ENCODE results near the gene CDK5R1.
"Not testable (repeated sequence)": the region's sequence is repeated elsewhere in the genome, so short reads cannot be mapped to it uniquely, and the experiment has no call there.

The CDK5R1 gene

DNA sequence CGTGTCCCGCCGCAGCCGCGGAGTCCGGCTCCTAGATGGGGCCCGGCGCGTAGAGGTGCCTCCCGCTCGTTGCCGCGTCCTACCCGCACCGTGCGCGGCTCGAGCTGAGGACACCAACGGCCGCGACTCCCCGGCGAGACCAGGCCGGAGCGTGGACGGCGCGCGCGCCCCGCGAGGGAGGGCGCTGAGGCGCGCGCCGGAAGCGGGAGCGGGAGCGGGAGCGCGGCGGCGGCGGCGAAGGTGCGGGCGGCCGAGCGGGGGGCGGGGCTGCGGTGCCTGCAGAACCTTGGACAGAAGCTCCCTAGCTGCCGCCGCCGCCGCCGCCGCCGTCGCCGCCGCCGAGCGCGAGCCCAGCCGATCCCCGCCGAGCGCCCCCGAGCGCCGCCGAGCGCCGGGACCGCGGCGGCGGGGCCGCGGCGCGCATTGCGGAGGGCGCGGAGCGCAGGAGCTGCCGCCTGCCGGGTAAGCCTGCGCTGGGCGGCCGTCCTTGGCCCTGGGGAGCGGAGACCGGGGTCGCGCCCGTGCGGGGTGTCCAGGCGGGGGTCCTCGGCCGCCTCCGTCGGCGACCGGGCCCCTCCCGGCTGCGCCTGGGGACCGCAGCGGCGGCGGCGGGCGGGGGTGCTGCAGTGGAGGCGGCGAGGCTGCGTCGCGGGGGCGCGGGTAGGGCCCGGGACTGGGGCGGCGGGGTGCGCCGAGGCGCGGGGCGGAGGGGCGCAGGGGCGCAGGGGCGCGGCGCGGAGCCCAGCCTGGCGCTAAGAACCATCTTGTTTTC is at the start of gene CDK5R1:
Gene CDK5R1, plus strand, starts transcription at position 293 of the 772 bp plus-strand sequence. CDS start 628 bp downstream, outside the sequence.
- FAIRE-seq, result no peak

- FAIRE-seq, result no peak
These were observed 46.1 kb upstream of the CDK5R1 start for GRCh38 chr17:32440722-32441121.

- FAIRE-seq, result no peak
These were observed 44.9 kb upstream of the CDK5R1 start for GRCh38 chr17:32441886-32442285.

DNA sequence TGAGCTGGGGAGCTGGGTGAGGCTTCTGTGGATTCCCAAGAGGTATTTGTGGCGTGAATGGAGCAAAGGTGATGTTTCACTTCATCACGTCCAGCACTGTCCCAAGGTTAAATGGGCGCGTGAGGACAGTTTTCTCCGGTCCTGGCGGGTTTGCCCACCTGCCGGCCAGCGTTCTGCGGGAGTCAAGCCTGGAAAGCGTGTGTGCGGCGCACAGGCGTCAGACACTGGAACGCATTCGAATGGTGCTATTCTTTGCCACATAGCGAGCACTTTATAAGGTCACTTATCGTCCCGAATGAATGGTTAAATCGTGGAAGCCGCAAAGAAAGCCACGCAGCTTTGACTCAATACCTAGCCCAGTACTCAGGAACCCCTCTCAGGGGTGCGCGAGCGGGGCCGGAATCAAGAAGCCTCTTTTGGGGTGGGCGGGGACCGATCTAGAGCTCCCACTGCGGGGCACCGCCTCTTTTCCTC is 42.9 kb upstream of the CDK5R1 start:
- FAIRE-seq, result no peak

DNA sequence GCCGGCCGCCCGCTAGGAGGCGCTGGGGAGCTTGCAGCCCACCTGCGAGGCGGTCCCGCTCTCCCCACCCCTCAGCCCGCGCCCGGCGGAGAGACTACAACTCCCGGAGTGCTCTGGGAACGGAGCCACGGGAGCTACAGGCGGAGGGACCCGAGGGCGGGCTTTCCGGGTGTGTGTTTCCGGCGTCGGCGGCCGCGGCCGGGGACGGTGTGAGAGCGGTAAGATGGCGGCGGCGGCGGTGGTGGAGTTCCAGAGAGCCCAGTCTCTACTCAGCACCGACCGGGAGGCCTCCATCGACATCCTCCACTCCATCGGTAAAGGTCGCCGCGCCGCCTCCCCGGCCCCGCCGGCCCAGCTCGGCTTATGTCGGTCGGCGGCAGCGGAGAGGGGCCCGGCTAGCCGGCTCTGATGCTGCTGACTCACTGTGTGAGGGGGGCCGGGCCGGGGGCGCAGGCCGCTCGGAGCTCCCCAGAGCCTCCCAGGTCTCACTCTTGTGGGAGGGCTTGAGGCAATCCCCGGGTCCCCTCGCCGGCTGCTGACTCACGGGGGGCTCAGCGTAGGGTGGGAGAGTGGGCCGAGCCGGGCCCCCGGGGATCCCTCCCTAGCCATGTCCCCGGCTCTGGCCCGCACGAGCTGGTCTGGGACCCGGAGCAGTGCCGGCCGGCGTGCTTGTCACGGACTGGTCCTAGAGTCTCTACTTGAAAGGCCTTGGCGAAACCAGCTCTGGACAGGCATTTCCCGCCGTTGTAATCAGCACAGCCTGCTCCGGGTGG is 42.3 kb upstream of the CDK5R1 start, which contains the start of gene PSMD11:
Gene PSMD11, plus strand, starts transcription at position 210 of the 773 bp plus-strand sequence. Its CDS starts 14 bp downstream, at position 224.
- no peak for FAIRE-seq

DNA sequence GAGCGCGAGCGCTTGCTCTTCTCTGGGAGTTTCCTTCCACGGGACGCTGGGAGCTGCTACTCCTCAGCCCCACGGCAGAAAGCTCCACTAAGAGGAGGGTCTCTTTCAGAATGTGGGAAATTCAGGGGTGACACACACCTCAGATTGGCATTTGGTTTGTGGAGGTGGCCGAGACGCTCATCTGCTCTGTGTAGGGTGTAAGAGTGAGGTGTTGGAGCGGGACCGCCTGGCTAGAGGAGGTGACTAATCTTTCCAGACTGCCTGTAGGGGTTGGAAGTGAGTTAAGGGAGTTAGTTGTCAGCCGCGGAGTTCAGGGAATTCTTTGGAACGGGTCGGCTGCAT is 41.7 kb upstream of the CDK5R1 start:
- FAIRE-seq, result no peak

- FAIRE-seq, result no peak
These were observed 41.3 kb upstream of the CDK5R1 start for GRCh38 chr17:32445497-32445896.

DNA sequence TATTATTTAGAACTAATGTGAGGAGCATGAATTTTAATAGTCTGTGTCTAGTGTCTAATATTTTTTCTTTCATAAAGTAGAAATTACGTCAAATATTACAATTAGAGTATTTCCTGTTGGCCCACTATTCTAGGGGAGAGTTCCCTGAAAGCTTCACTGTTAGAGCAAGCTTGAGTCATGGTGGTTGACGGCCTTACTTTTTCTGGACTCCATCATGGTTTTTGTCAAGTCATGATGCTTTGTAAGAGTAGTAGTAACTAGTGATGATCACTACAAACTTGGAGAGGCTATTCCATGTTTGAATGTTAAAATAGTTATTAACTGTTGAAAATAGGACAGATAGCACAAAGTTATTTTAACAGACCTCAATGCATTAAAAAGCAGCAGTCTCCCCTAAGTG is 40.8 kb upstream of the CDK5R1 start:
- FAIRE-seq, result no peak

GRCh38 chr17:32446949-32447348 is 39.8 kb upstream of the CDK5R1 start:
- no peak for FAIRE-seq

DNA sequence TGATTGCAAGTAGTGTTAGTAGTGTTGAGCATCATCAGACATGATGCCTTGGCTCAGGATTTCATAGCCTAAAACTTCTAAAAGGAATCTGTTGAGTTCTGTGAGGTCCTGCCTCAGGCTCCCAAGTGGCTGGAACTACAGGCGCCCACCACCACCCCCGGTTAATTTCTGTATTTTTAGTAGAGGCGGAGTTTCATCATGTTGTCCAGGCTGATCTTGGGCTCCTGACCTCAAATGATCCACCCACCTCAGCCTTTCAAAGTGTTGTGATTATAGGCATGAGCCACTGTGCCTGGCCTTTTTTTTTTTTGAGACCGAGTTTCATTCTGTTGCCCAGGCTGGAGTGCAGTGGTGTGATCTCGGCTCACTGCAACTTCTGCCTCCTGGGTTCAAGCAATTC is 36.8 kb upstream of the CDK5R1 start:
- no peak for FAIRE-seq

DNA sequence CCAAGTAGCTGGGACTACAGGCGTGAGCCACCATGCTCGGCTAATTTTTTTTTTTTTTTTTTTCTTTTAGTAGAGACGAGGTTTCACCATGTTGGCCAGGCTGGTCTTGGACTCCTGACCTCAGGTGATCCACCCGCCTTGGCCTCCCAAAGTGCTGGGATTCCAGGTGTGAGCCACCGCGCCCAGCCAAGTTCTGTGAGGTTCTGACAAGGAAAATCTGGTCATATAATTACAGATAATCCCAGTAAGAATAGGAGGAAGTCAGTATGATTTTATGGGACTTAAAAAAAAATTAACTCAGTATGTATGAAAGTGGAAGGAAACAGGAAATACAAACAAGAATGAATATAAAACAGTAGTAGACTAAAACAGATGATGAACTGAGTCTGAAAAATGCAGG is 36.4 kb upstream of the CDK5R1 start:
- FAIRE-seq, result not testable (repeated sequence)

GRCh38 chr17:32451879-32452278 is 34.9 kb upstream of the CDK5R1 start:
- no peak for FAIRE-seq

- no peak for FAIRE-seq
These were observed 34.5 kb upstream of the CDK5R1 start for GRCh38 chr17:32452281-32452680.

DNA sequence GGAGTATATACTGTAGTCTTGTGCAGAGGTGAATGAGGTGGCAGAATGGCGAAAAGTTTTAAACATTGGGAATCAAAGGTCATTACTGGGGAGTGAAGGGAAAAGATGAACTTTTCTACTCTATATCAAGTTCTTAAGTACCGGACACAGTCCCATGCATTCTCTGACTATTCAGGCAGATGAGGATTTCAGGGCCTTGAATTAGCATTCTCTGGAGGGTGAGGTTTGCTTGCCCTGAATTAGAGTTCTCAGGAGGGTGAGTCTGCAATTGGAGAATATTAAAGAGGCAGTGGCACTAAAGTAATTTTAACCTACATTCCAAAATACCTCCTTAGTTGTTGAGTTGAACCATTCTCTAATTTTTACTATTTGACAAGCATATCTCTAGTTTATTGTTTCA is 33.4 kb upstream of the CDK5R1 start:
- no peak for FAIRE-seq

GRCh38 chr17:32458371-32458770 is 28.4 kb upstream of the CDK5R1 start:
- FAIRE-seq, result no peak

DNA sequence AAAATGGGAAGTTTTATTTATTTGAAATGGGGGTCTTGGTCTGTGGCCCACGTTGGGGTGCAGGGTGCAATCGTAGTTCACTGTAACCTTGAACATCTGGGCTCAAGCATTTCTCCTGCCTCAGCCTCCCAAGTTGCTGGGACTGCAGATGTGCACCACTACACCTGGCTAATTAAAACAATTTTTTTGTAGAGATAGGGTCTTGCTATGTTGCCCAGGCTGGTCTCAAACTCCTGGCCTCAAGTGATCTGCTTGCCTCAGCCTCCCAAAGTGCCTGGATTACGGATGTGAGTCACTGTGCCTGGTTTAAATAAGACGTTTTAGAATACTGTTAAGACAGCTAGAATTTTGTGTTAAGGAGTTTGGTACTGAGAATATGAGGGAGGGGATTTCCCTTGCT is 26.7 kb upstream of the CDK5R1 start:
- FAIRE-seq, result no peak

DNA sequence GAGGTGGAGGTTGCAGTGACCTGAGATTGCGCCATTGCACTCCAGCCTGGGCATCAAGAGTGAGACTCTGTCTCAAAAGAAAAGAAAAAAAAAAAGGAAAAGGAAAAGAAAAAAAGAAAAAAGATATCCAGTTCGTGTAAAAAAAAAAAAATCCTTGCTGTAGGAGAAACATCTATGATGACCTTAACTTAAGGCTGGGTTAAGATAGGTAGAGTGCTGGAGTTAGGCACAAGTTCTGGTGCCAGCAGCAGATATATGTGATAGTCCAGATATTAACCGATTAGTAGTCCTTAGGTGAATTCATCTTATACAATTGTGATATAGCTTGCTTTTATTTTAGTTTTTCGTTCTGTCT is 25.3 kb upstream of the CDK5R1 start:
- no peak for FAIRE-seq

GRCh38 chr17:32461853-32462617 is 24.8 kb upstream of the CDK5R1 start:
- peak; percentile 70 for FAIRE-seq

GRCh38 chr17:32463304-32463703 is 23.5 kb upstream of the CDK5R1 start:
- peak; percentile 96 for FAIRE-seq

DNA sequence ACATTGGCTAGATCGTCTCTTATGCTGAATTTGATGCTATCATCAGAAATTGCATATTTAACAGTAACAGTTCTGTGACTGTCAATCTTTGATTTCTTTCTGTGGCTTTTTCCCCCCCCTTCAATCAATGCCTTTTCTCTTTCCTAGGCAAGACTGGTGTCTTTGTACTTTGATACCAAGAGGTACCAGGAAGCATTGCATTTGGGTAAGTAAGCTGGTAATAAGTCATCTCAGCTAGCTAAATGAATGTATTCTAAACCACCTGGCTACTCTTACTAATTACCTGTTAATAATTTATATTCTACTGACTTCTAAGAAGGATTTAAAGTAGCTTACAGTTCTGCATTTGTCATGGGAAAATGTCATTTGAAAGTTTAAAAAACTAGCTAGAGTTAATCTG is 22.4 kb upstream of the CDK5R1 start:
- peak; percentile 51 for FAIRE-seq

DNA sequence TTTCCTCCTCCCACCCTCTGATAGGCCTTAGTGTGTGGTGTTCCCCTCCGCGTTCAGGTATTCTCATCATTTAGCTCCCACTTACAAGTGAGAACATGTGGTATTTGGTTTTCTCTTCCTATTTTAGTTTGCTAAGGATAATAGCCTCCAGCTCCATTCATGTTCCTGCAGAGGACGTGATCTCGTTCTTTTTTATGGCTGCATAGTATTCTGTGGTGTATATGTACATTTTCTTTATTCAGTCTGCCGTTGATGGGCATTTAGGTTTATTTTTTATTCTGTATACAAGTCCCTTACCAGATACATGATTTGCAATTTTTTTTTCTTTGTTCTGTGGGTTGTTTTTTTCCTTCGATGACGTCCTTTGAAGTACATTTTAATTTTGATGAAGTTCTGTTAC is 18.8 kb upstream of the CDK5R1 start:
- no peak for FAIRE-seq

GRCh38 chr17:32470405-32471167 is 16.2 kb upstream of the CDK5R1 start:
- no peak for FAIRE-seq

DNA sequence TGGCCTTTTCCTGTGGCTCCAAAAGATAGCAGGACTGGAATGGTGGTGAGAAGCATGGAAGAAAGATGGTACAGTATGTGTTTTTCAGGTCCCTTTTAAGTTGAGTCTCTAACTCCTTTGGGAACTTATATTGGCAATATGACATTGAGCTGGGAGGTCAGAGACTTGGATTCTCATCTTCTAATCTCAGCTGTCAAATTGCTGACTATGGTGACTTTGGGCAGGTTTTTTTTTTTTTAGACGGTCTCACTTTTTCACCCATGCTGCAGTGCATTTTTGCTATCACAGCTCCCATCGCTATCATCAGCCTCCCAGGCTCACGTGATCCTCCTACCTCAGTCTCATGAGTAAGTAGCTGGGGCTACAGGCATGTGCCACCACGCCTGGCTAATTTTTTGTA is 15.1 kb upstream of the CDK5R1 start:
- FAIRE-seq, result no peak

Measured in islet of Langerhans (tissue), 1 donor.